Measurements from ENCODE around the gene KDM4B.

KDM4B gene

GRCh38 chr19:5040544-5041167, 71.7 kb downstream of the KDM4B start:
- Histone ChIP-seq H3K4me3 (ENCODE audit: low read length) (no peak overlapping the region), H3K79me2 (ENCODE audit: control insufficient read depth, low read length) (no peaks in the 10 kb centered on the region), H3K27ac (ENCODE audit: low read depth, low read length) (no peak overlapping the region), H3K9me3 (ENCODE audit: control insufficient read depth, insufficient read depth, low read length) (no peaks in the 10 kb centered on the region), H3K4me1 (ENCODE audit: control insufficient read depth, low read length) (no peaks in the 10 kb centered on the region), H3K27me3 (ENCODE audit: control insufficient read depth, low read length) (no peaks in the 10 kb centered on the region), H3F3A (ENCODE audit: control insufficient read depth, insufficient read depth) (no peaks in the 10 kb centered on the region), H3K9me2 (replicated peaks; ENCODE audit: control insufficient read depth, low read length) (no peaks in the 10 kb centered on the region), H3K36me3 (ENCODE audit: control insufficient read depth, low read length) (no peaks in the 10 kb centered on the region; the same call in 1 of the 2 replicates), H3K4me2 (ENCODE audit: low read length) (no peak overlapping the region), H4K20me1 (ENCODE audit: control insufficient read depth, insufficient read depth, low read depth, low read length) (no peaks in the 10 kb centered on the region; the same call in 1 of the 2 replicates)
- TF ChIP-seq CTCF (IDR thresholded peaks at IDR 0.05; ENCODE audit: low read depth, low read length, poor library complexity, severe bottlenecking) (no peak), EZH2phosphoT487 (IDR thresholded peaks at IDR 0.05; ENCODE audit: borderline replicate concordance, low read length) (no peak)

GRCh38 chr19:5041168-5041912, 72.4 kb downstream of the KDM4B start:
- no peaks in the 10 kb centered on the region; the same call in 1 of the 2 replicates for H4K20me1 ChIP-seq (ENCODE audit: control insufficient read depth, insufficient read depth, low read depth, low read length)

GRCh38 chr19:5041913-5042187, 72.9 kb downstream of the KDM4B start:
- Histone ChIP-seq H3K9me3 (ENCODE audit: control insufficient read depth, insufficient read depth, low read length) (no peaks in the 10 kb centered on the region), H3K4me3 (ENCODE audit: low read length) (no peak overlapping the region), H3K79me2 (ENCODE audit: control insufficient read depth, low read length) (no peaks in the 10 kb centered on the region), H3K4me2 (ENCODE audit: low read length) (no peak overlapping the region), H3K36me3 (ENCODE audit: control insufficient read depth, low read length) (no peaks in the 10 kb centered on the region; the same call in 1 of the 2 replicates), H3K27ac (ENCODE audit: low read depth, low read length) (no peak overlapping the region), H4K20me1 (ENCODE audit: control insufficient read depth, insufficient read depth, low read depth, low read length) (no peaks in the 10 kb centered on the region; the same call in 1 of the 2 replicates), H3K4me1 (ENCODE audit: control insufficient read depth, low read length) (no peaks in the 10 kb centered on the region), H3F3A (ENCODE audit: control insufficient read depth, insufficient read depth) (no peaks in the 10 kb centered on the region), H3K27me3 (ENCODE audit: control insufficient read depth, low read length) (no peaks in the 10 kb centered on the region), H3K9me2 (replicated peaks; ENCODE audit: control insufficient read depth, low read length) (no peaks in the 10 kb centered on the region)
- TF ChIP-seq CTCF (IDR thresholded peaks at IDR 0.05; ENCODE audit: low read depth, low read length, poor library complexity, severe bottlenecking) (no peak), EZH2phosphoT487 (IDR thresholded peaks at IDR 0.05; ENCODE audit: borderline replicate concordance, low read length) (no peak)

More at GRCh38 chr19:5041168-5041912, 72.4 kb downstream of the KDM4B start:
- H3F3A ChIP-seq (ENCODE audit: control insufficient read depth, insufficient read depth), result no peaks in the 10 kb centered on the region
- H3K9me3 ChIP-seq (ENCODE audit: control insufficient read depth, insufficient read depth, low read length), result no peaks in the 10 kb centered on the region
- no peak overlapping the region for H3K4me3 ChIP-seq (ENCODE audit: low read length)
- H3K4me2 ChIP-seq (ENCODE audit: low read length), result no peak overlapping the region
- H3K27me3 ChIP-seq (ENCODE audit: control insufficient read depth, low read length), result no peaks in the 10 kb centered on the region
- no peaks in the 10 kb centered on the region; the same call in 1 of the 2 replicates for H3K36me3 ChIP-seq (ENCODE audit: control insufficient read depth, low read length)
- no peak overlapping the region for H3K27ac ChIP-seq (ENCODE audit: low read depth, low read length)
- no peaks in the 10 kb centered on the region for H3K79me2 ChIP-seq (ENCODE audit: control insufficient read depth, low read length)
- H3K4me1 ChIP-seq (ENCODE audit: control insufficient read depth, low read length), result no peaks in the 10 kb centered on the region
- TF ChIP-seq EZH2phosphoT487 (IDR thresholded peaks at IDR 0.05; ENCODE audit: borderline replicate concordance, low read length), result no peak
- TF ChIP-seq CTCF (IDR thresholded peaks at IDR 0.05; ENCODE audit: low read depth, low read length, poor library complexity, severe bottlenecking), result no peak
- no peaks in the 10 kb centered on the region for H3K9me2 ChIP-seq (replicated peaks; ENCODE audit: control insufficient read depth, low read length)
